OCI-LY7 (cell line): Measurements from ENCODE around the gene ROCK2. TPM values are rescaled to one million over a fixed set of nuclear protein-coding genes. Genes with fewer than 3 reads are reported as not detected.

ENCODE experiments used
- BruUV-seq: library from RNA; stranded (reverse); fragments of 400-500 nt; replicated peaks from 2 replicates; lab custom pipeline; 2021; lab: Mats Ljungman, UMichigan
- CTCF ChIA-PET: fragments of 300-600 bp; sonication (Branson Sonifier 250); formaldehyde crosslinking; loops from one replicate; lab custom pipeline; 2022; ENCODE audit warnings: antibody characterized with exemption; ENCODE audit not compliant: unreplicated experiment; lab: Charles Lee
- POLR2A ChIA-PET: fragments of 300-600 bp; sonication (Branson Sonifier 250); formaldehyde crosslinking; loops from one replicate; lab custom pipeline; 2022; ENCODE audit warnings: antibody characterized with exemption; lab: Charles Lee
- DNase-seq: peaks from one replicate; pipeline ENCODE4 v3.0.0-alpha.2; 2015; ENCODE audit warnings: low spot score
- H2AFZ ChIP-seq: fragments of 200-600 bp; sonication (generic), shearing (Covaris generic); 2 replicates; pipeline ENCODE4 v1.6.1; 2014; ENCODE audit warnings: mild to moderate bottlenecking, antibody characterized with exemption, low read length, moderate library complexity
- H3K27ac ChIP-seq: fragments of 200-600 bp; sonication (generic); 2 replicates; pipeline ENCODE4 v1.5.1; 2014; ENCODE audit warnings: mixed run types, low read depth, mild to moderate bottlenecking, moderate library complexity, low read length, inconsistent platforms; ENCODE audit not compliant: poor library complexity, severe bottlenecking
- H3K36me3 ChIP-seq: fragments of 200-600 bp; sonication (generic); 2 replicates; pipeline ENCODE4 v1.6.1; 2014; ENCODE audit warnings: mild to moderate bottlenecking, antibody characterized with exemption, low read length, moderate library complexity, mixed read lengths; ENCODE audit not compliant: insufficient read depth
- H3K4me1 ChIP-seq: fragments of 200-600 bp; sonication (generic); 2 replicates; pipeline ENCODE4 v1.5.1; 2014; ENCODE audit warnings: mild to moderate bottlenecking, low read length; ENCODE audit not compliant: insufficient read depth, poor library complexity, severe bottlenecking
- H3K4me2 ChIP-seq: fragments of 200-600 bp; sonication (generic); 2 replicates; pipeline ENCODE4 v1.6.1; 2014; ENCODE audit warnings: mild to moderate bottlenecking, low read length
- H3K4me3 ChIP-seq: fragments of 200-600 bp; sonication (generic); 2 replicates; pipeline ENCODE4 v1.5.1; 2014; ENCODE audit warnings: mild to moderate bottlenecking, low read depth, low read length; ENCODE audit not compliant: poor library complexity, severe bottlenecking
- H3K79me2 ChIP-seq: fragments of 200-600 bp; sonication (generic); 2 replicates; pipeline ENCODE4 v1.6.1; 2016; ENCODE audit warnings: low read depth, mild to moderate bottlenecking, low read length, moderate library complexity, mixed read lengths; ENCODE audit not compliant: insufficient read depth
- H3K9me2 ChIP-seq: fragments of 200-600 bp; sonication (generic); 2 replicates; pipeline ENCODE4 v1.6.1; 2016; ENCODE audit warnings: mild to moderate bottlenecking, low read length, mixed read lengths; ENCODE audit not compliant: insufficient read depth
- H3K9me3 ChIP-seq: fragments of 200-600 bp; sonication (generic); 2 replicates; pipeline ENCODE4 v1.6.1; 2014; ENCODE audit warnings: mild to moderate bottlenecking, mixed run types, low read length, mixed read lengths
- H4K20me1 ChIP-seq: fragments of 200-600 bp; sonication (generic); 2 replicates; pipeline ENCODE4 v1.6.1; 2014; ENCODE audit warnings: mild to moderate bottlenecking, antibody characterized with exemption, low read length, moderate library complexity, mixed read lengths; ENCODE audit not compliant: insufficient read depth
- EZH2phosphoT487 ChIP-seq: fragments of 200-600 bp; sonication (generic); IDR thresholded peaks from 2 replicates; pipeline ENCODE4 v1.6.1; 2018; ENCODE audit warnings: low read depth, borderline replicate concordance, mild to moderate bottlenecking, mixed run types, antibody characterized with exemption, low read length, moderate library complexity, mixed read lengths
- intact Hi-C: fragments of 100-400 bp; cut with micrococcal nuclease; formaldehyde crosslinking; loops from one replicate; pipeline ENCODE4 v1.10.0; 2022; ENCODE audit not compliant: unreplicated experiment
- total RNA-seq, 2 experiments: library from RNA; depleted of rRNA in 1 of 2; stranded (reverse); fragments of >200 nt in 1 of 2; shearing (Covaris generic) in 1 of 2; gene quantifications; 2 replicates each; pipeline ENCODE4 v1.2.3, GENCODE V29; 2014 to 2022
- TF ChIP-seq, protein P1 (sequence below): fragments of 200-600 bp; sonication (generic); conservative IDR thresholded peaks from 2 replicates; pipeline ENCODE4 v1.5.1; 2014; ENCODE audit warnings: mild to moderate bottlenecking, antibody characterized with exemption, low read length, moderate library complexity, mixed read lengths

ROCK2 gene
- total RNA-seq, 2 experiments from 2014 or later, result 12.4 to 21.0 TPM

DNA sequence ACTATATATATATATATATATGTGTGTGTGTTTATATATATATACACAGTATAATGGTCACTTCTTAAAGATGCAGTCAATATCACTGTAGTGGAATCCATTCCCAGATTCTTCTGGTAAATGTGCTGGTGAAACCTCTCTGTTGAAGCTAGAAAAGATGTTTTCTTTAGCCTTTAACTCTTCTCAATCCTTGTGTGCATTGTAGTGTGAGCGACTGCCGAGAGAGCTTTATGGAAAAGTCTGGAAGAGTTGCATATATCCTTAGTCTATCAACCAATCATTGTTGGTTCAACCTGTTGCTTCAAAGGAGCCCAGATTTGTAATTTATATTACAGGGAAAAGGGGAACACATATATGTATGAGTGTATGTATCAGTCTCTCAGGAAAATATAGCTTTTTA is 161.5 kb downstream of the ROCK2 start:
- Histone ChIP-seq H3K27ac (no peak overlapping the region), H3K9me2 (no peaks in the 10 kb centered on the region), H4K20me1 (no peaks in the 10 kb centered on the region), H3K9me3 (no peaks in the 10 kb centered on the region), H3K4me3 (no peak overlapping the region), H3K79me2 (no peaks in the 10 kb centered on the region), H3K36me3 (peaks cover 3% of the 10 kb centered on the region; the same call in 1 of the 2 replicates), H3K4me1 (no peaks in the 10 kb centered on the region), H2AFZ (no peak overlapping the region), H3K4me2 (no peak overlapping the region)
- intact Hi-C loops, result no loop called here
- TF ChIP-seq, protein P1, sequence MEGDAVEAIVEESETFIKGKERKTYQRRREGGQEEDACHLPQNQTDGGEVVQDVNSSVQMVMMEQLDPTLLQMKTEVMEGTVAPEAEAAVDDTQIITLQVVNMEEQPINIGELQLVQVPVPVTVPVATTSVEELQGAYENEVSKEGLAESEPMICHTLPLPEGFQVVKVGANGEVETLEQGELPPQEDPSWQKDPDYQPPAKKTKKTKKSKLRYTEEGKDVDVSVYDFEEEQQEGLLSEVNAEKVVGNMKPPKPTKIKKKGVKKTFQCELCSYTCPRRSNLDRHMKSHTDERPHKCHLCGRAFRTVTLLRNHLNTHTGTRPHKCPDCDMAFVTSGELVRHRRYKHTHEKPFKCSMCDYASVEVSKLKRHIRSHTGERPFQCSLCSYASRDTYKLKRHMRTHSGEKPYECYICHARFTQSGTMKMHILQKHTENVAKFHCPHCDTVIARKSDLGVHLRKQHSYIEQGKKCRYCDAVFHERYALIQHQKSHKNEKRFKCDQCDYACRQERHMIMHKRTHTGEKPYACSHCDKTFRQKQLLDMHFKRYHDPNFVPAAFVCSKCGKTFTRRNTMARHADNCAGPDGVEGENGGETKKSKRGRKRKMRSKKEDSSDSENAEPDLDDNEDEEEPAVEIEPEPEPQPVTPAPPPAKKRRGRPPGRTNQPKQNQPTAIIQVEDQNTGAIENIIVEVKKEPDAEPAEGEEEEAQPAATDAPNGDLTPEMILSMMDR, result no peak
- TF ChIP-seq EZH2phosphoT487, result no peak
- ChIA-PET POLR2A (interaction anchor here (0.9 to 1.7 kb wide), 3 partner anchors 10 to 34 kb away, joined by 3 to 9 read pairs (median 3); no protein-coding TSS in a partner anchor), CTCF (no interaction called here)
- no peak for DNase-seq
- BruUV-seq, result no TSS peak

DNA sequence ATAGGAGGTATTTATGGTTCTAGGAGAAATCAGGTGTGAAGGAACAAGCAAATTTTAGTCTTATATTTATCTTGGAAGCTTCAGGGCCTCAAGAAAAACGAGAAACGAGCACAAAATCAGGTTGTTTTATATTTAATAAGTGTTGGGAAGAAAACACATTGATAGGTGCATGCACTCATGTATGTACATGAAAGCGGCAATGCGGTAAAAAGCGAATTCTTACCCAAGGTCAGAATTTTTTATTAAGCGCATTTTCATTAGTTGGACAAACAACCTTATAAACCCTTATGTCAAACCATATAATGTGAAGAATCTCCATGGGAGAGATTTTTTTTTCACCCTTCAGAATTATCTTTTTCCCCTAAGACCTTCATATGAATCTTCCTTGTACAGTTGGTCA is 163.8 kb downstream of the ROCK2 start:
- H3K4me2 ChIP-seq, result no peak overlapping the region
- ChIA-PET POLR2A (interaction anchor here (0.5 to 1.3 kb wide), 5 partner anchors 11 to 1805 kb away, joined by 3 to 8 read pairs (median 4); no protein-coding TSS in a partner anchor), CTCF (no interaction called here)
- H3K27ac ChIP-seq, result no peak overlapping the region
- H3K9me2 ChIP-seq, result no peaks in the 10 kb centered on the region
- TF ChIP-seq, protein P1, result no peak
- TF ChIP-seq EZH2phosphoT487, result no peak
- no peaks in the 10 kb centered on the region for H3K79me2 ChIP-seq
- no peak for DNase-seq
- peaks cover 3% of the 10 kb centered on the region; the same call in 1 of the 2 replicates for H3K36me3 ChIP-seq
- H2AFZ ChIP-seq, result no peak overlapping the region
- H3K9me3 ChIP-seq, result no peaks in the 10 kb centered on the region
- no peaks in the 10 kb centered on the region for H3K4me1 ChIP-seq
- intact Hi-C loops, result no loop called here
- BruUV-seq, result no TSS peak
- no peak overlapping the region for H3K4me3 ChIP-seq
- no peaks in the 10 kb centered on the region for H4K20me1 ChIP-seq

DNA sequence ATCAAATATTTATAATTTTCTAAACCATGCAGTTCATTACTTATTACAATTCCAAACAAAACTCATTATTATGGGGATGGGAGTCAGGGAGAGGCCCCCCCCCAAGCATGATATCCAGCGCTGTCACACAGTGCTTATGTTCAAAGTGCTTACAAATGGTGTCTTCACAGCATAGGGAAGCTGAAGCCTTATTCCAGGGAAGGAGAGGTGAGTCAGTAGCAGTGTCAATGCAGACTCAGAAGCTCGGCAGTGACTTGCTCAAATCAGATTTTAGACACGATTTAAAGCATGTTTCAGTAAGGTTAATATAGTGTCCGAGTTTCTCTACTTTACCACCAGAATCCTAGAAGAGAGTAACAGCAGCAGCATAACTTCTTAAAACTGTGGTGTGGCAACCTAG is 164.5 kb downstream of the ROCK2 start:
- TF ChIP-seq EZH2phosphoT487, result no peak
- TF ChIP-seq, protein P1, result no peak
- Histone ChIP-seq H3K36me3 (peaks cover 3% of the 10 kb centered on the region; the same call in 1 of the 2 replicates), H3K27ac (no peak overlapping the region), H3K9me2 (no peaks in the 10 kb centered on the region), H2AFZ (no peak overlapping the region), H3K9me3 (no peaks in the 10 kb centered on the region), H3K4me3 (no peak overlapping the region), H3K4me2 (no peak overlapping the region), H3K4me1 (no peaks in the 10 kb centered on the region), H3K79me2 (no peaks in the 10 kb centered on the region), H4K20me1 (no peaks in the 10 kb centered on the region)
- ChIA-PET POLR2A (interaction anchor here (1.3 kb wide), 1 partner anchor 18 kb away, joined by 4 read pairs; no protein-coding TSS in a partner anchor), CTCF (no interaction called here)
- intact Hi-C loops, result no loop called here
- DNase-seq, result no peak
- BruUV-seq, result TSS peak; percentile 6
